HG02763 (cell line): ENCODE data around the gene RUFY4.
A peak's percentile ranks its signal among the peaks of the same experiment; 100 is the strongest.

Experiments used
- ATAC-seq: cut with Tn5 transposase; IDR thresholded peaks from one replicate; pipeline ENCODE4 v1.9.1; 2021; ENCODE audit warnings: mild to moderate bottlenecking, moderate library complexity; ENCODE audit not compliant: unreplicated experiment

Gene RUFY4, protein sequence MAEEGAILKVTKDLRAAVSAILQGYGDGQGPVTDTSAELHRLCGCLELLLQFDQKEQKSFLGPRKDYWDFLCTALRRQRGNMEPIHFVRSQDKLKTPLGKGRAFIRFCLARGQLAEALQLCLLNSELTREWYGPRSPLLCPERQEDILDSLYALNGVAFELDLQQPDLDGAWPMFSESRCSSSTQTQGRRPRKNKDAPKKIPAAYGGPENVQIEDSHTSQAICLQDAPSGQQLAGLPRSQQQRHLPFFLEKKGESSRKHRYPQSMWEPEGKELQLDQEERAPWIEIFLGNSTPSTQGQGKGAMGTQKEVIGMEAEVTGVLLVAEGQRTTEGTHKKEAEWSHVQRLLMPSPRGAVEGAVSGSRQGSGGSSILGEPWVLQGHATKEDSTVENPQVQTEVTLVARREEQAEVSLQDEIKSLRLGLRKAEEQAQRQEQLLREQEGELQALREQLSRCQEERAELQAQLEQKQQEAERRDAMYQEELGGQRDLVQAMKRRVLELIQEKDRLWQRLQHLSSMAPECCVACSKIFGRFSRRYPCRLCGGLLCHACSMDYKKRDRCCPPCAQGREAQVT

DNA sequence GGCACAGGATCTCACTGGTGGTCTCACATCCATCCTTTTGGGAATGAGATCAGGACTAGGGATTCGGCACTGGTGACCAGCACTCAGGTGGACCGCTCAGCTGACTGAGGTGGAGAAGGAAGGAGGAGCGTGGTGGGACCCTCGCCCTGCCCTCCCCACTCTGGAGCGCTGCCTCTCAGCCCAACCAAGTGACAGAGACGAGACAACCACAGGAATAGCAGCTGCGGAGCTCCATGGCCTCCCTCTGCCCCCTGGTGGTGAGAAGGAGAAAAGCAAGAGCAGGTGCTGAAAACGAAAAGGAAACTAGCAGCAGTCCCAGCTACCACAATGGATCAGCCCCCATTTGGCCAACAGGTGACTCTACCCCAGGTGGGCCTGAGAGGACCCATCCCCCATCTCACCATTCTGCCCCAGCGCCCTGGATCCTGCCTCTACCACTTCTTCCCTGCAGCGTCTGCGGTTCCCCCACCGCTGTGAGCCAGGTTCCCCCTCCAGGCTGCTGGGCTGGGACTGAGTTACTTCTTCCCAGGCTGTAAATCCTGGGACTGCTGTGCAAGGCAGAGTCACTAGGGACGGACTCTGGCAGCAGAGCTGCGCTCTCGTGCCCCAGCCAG, at the start of gene RUFY4:
TSS of gene RUFY4 (plus strand) at position 533 of the 614 bp plus-strand sequence. CDS start 1,353 bp downstream, outside the sequence.
- peak; percentile 71 for ATAC-seq

DNA sequence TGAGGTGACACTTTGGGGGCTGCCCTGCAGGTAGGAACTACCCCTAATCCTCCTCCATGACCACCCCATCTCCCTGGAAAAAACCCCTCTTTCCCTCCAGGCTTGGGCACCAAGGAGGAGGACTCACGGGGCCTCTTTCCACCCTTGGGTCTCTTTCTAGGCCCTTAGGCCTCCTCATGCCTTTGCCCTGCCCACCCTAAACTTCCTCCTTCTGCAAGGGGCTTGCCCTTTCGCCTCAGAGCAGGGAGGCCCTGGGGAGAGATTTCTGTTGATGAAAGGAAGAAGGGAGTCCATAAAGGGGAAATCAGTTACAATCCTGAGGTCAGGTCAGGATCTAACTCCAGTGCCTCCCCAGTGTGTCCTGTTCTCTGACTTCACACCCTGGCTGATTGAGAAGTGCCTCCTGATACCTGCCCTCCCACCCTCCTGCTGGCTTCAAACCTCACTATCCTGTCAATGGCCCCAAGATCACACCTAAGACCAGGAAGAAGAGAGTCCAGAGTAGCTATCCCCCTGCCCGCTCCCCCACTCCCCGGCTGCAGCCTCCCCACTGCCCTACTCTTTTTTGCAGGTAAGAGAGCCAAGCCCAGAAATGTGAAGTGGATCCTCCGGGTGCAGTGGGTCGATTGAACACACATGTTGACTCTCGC, 49.5 kb upstream of the RUFY4 start:
- ATAC-seq = no peak

DNA sequence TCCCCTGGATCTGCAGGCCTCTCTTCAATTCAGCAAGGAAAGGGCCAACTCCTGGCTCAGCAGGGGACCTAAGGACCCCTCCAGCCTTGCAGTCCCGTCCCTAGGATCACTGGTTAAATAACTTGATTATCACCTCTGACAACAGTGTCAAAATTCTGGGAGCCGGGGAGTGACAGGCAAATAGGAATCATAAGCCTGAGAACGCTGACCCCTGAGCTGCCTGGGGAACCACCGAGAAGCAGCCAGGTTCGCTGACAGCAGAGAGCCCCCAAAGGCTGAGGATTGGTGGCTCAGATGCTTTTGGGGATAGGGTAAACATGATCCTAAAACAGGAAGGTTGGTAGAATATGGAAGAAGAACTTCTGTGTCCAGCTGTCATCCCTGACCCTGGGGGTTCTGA, 48.8 kb upstream of the RUFY4 start:
- no peak for ATAC-seq

DNA sequence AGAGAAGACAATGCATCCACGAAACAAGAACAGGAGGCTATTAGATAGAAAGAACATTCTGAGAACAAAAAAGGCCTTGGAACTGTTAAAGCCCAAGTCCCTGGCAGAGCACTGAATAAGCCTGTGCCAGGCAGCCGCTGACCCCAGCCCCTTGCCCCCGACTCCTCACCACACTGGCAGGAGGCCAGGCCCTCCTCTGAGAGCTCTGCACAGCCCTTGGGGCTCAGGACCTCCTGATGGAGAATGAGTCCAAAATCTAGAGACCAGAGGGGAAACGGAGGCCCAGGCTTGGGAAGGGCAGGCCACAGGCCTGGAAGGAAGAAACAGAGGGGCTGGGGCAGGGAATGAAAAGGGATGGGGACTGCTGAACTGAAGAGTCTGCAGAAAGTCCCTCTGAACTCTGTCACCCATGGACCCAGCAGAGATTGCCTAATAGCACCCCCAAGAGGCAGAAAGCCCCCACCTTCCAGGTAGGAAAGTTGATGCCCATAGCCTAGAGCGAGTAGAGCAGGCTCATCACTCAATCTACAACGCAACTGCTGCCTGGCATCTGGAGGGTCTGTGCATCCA, 48.0 kb upstream of the RUFY4 start:
- ATAC-seq = no peak

DNA sequence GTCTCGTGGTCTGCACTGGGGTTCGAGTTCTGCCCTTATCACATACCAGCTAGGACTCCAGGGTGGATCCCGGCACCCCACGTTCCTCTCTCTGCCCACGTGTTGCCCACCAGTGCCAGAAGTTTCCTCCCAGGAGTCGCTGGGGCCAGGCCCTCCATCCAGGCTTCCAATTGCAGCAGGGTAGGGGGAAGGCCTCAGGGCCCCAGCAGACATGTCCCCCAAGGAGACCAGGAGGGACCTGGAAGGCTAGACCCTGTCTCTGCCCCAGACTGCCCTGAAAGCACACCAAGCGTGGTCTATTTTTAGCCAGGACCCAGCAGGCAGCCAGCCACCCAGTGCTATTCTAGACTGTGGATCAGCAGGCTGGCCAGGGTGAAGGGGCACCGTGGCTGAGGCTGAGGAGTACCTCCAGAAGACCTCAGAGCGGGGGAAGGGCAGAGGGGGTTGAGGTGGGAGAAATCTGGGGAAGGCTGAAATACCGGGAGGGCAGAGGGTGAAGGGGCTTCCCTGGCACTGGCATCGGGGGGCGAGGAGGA, 47.4 kb upstream of the RUFY4 start:
- no peak for ATAC-seq

DNA sequence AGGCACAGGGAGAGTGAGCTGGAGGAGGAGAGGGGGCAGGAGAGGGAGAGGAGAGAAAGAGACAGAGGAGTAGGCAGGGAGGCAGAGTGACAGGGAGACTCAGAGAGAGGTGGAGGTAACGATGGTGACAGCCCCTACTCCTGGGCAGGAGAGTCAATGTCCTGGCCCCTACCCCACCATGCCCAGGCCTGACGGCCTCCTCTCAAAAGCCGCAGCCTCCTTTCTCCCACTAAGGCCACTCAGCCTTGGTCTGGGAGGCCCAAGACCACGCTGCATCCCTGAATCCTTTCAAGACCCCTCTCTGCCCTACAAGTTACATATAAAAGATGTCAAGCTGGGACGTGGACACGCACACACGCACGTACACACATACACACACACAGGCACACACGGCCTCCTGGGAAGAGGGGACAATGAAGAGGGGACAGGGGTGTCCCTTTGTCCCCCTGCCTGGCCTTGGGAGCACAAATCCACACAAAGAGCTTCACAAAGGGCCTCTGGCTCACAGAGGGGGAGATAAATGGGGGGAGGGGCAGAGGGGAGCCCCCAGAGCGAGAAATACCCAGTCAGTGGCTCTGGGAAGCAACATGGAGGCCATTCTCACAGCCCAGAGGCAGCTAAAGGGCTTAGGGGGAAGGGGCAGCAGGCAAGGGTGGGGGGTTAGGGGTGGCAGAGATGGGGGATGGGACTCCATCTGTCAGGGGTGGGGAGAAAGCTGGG, 46.8 kb upstream of the RUFY4 start:
- ATAC-seq = no peak

DNA sequence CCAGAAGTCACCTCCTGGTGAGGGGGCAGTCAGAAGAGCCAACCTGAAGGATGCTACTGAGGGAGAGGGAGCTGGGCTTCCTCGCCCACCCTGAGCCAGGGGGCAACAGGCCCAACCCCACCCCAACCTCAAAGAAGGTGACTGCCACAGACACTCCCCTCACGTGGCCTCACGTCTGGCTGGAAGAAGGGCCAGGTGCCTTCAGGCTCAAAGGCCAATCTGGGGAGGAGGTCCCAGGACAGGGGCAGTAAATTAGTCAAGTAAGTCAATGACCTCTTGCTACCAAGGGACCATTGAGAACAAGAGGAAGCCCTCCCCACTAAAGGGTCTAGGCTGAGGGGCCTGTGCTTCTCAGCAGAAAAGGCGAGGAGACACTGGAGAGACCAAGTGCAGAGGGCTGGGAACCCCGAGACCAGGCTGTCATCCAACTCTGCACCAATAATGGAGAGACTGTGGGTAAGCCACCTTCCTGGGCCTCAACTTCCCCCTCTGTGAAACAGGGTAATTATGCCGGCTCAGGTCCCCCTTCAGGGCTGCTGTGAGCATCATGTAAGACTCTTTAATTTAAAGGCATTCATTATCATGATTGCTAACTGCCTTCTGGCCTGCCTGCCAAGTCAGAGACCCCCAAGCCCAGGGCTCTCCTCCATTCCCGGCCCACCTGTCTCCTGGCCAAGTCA, 46.1 kb upstream of the RUFY4 start:
- ATAC-seq = no peak

DNA sequence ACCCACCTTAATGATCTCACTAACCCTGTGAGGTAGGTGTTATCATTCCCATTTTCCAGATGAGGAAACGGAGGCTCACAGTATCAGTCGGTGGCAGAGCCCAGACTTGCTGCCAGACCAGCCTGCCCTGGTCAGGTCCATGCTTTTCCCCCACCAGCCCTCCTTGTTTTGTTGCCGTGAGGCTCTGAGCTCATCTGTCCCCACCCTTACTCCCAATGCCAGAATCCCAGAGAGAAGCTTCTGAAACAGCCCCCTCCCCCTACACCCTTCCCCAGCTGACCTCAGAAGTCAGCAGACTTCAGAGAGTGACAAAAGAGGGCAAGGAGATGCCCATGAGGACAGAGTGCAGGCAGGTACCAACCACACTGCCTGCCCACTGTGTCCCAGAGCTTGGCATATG, 45.4 kb upstream of the RUFY4 start:
- ATAC-seq = no peak

DNA sequence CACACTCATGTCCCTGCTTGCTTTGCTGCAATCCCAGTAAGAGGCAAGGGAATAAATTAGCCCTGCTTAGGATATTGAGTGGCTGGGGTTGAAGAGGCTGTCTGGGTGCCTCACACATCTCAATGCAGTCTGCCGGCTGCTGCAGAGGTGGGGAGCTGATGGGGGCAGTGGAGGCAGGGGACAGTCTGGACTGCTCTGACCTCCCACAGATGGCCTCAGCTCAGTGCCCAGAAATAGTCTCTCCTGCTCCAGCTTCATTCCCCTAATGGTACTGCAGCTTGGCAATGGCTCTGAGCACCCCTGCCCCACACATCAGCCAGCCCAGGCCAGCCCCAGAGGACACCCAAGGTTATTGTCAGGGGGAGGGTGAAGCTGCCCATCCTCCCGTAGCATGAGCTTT, 44.7 kb upstream of the RUFY4 start:
- no peak for ATAC-seq

DNA sequence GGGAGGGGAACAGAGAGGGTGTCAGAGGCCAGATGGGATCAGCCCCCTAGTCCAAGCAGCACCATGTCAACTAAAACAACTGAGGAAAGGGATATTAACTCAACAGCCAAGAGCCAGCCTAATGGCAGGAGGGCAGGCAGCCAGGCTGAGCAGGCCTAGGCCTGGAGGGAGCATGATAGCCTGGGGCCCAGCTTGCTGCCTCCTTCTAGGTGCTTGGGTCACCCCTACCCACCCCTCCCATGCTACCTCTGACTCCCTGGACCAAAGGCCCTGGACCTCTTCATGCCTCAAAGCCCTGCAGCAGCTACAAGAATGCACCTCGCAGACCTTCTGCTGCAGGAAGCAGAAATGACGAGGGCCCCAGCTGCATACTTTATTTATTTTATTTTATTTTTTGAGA, 44.2 kb upstream of the RUFY4 start:
- no peak for ATAC-seq

DNA sequence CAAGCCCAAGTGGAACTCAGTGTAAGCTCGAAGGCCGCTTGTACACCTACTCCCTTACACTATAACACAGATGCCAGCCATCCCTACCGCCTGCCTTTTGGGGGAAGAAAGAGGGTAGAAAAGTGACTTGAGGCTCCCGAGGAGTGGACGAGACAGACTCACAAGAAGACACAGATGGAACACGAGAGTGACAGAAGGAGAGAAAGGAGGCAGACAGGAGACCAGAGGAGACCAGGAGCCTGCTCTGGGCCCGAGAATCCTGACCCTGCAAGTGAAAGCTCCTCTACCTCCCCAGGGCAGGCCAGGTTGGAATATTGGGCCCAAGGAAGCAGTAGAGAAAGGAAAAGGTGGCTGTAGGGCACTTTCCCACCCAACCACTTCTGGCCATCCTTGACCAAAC, 42.8 kb upstream of the RUFY4 start:
- ATAC-seq = no peak

DNA sequence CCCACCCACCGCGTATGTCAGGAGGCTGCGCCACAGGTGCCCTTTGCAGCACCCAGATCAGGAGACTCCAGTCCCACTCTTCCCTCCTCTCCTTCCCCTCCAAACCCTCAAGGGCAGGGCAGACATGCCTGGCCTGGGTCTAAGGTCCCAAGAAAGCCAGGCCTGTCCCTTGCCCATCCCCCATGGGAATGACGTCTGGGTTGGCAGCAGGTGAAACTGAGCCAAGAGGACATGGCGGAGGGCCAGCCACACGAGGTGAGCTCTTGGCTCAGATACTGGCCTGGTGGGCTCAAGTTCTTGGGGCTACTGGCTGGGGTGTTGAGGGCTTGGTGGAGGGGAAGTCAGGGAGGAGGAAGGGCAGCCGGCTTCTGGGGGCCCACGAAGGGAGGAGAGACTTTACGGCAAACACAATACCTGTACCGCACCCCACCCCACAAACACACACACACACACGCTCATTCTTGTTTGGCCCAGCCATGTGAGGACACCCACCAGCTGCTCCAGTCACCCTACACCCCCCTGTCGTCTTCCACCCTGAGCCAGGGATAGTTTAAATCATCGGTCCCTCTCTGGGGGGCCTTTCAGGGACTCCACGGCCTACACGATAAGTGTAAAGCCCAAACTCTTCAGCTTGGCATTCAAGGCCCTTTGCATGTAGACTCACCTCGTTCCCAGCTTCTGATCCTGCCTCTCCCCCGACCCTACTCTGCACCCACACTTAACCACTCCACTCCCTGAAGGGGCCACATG, 42.2 kb upstream of the RUFY4 start:
- no peak for ATAC-seq

DNA sequence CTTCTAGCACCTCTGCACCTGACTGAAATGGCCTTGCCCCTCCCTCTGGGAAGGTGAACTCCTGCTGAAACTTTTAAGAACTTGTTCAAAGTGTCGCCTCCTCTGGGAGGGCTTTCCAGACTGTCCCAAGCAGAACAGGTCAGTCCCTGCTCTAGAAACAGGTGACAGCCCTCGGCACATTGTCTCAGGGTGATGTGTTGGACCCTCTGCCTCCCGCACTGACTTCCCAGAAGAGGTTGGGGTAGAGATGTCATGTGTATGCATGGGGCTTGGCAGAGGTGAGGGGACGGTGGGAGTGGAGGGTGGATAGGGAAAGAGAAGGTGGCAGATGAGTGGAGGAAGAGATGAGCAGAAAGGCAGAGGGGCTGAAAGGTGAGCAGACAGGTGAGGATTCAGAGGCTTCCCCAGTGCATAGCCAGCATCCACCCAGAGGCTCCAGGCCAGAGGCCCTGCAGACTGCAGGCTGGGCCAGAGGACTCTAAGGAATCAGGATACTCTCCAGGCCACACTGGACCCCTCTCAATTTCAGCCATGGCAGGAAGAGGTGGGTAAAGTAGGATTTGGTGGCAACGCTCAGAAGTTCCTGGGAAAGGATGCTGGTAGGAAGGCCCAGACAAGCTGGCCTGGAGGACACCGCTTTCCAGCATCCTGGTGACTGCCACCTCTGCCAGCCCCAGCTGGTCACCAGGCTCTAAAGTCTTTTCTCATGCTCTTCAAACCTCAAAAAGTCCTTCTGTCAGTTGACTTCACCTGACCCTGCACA, 41.4 kb upstream of the RUFY4 start:
- ATAC-seq = no peak

DNA sequence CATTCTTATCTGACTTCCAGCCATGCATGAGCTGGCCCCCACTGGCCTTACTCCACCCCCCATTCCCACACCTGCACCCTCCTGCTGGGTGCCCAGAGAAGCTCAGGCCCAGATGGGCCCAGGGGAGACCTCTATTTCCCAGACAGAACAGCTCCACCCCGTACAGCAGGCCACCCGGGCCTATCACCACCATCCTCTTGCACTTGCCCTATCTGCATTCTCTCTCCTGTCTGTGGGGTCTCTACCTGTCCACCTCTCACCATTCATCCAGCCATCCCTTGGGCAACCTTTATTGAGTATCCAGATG, 40.9 kb upstream of the RUFY4 start:
- ATAC-seq = no peak

DNA sequence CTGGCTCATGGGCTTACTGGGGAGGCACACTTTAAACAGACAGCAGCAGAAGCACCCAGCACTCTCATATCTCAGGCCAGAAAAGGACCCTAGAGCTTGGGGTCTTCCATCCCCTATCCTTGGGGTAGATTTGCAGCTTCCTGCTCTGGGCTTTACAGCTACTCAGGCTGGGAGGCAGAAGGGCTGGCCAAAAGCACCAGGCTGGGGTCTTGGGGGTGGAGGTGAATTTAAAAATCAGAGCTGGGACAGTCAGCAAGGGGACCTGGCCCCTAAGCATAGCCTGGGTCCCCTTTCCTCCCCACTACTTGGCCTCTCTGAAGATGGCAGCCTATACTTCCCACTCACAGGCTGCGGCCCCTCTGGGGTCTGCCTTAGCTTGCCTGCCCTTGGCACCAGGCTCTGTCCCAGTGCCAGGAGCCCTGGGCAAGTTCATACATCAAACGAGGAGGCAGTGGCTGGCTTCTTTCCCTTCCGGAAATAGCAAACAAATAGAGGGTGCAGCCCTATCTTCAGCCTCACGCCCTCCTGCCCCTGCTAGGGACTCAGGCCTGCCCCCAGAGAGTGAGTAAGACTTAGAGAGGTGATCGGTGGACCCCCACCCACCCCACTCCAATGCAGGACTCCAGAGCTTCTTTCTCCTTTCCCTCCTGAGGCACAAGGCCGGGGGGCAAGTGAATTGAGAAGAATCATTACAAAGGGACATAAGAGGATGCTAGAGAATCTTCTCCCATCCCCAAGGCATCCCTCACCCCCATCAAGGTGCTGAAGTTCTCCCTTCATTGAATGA, 40.3 kb upstream of the RUFY4 start:
- ATAC-seq = no peak

DNA sequence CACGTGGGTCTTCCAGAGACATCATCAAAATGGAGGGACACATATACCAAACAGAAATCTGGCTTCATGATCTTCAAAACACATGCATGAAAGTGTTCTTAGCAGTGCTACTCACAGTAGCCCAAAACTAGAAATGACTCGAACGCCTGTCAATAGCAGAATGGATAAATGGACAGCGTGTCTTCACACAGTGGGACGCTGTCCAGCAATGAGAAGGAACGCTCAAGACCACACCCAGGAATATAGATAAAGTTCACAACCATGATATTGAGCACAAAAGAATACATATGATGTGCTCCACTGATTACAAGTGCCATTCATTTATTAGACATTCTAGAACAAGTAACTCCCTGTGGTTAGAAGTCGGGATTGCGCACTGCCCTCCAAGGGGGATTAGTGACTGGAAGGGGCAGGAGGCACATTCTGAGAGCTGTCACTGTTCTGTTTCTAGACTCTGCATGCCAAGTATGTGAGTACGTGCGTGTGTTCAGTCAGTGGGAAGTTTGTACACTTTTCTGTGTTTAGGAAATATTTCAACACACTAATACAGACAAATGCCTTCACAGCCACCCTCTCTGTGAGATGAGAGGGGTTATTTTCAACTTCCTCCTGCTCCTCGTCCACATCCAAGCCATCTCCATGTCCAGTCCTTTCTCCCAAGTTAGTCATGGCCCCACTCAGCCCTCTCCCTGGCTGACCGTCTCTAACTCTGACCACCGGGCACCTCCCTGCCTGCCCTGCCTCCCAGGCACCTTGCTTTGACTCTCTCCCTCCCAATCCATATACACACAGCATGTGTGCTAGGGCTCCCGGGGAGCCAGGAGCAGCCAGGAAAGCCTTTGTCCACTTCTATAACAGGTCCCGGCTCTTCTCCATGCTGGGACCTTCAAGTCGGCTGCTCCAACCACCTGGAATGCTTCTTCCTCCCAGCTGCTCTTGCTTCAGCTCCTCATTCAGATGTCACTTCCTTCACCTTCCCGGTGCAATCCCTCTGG, 39.4 kb upstream of the RUFY4 start:
- no peak for ATAC-seq
